ENCODE results near the gene CBX4.

- TF ChIP-seq CTCF (IDR thresholded peaks at IDR 0.05): no peak
- TF ChIP-seq ZFX (IDR thresholded peaks at IDR 0.05; ENCODE audit: borderline replicate concordance): no peak
Measured at GRCh38 chr17:79835953-79836509, 3.2 kb downstream of the CBX4 start.

Data from 22Rv1 (cell line).